GM19099 (cell line): ENCODE measurements around the gene CYP1A2.

Source experiments
- POLR2A ChIP-seq: IDR thresholded peaks from 3 replicates; pipeline ENCODE4 v1.6.1; 2011; ENCODE audit warnings: low read depth; ENCODE audit not compliant: insufficient read length; ENCODE audit errors: extremely low read depth

Gene CYP1A2

DNA sequence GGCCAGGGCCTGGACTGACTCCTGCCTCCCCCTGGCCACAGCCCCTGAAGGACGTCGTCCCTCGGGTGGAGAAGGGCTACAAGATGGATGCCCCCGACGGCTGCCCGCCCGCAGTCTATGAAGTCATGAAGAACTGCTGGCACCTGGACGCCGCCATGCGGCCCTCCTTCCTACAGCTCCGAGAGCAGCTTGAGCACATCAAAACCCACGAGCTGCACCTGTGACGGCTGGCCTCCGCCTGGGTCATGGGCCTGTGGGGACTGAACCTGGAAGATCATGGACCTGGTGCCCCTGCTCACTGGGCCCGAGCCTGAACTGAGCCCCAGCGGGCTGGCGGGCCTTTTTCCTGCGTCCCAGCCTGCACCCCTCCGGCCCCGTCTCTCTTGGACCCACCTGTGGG, 53.6 kb downstream of the CYP1A2 start:
- TF ChIP-seq POLR2A: no peak

DNA sequence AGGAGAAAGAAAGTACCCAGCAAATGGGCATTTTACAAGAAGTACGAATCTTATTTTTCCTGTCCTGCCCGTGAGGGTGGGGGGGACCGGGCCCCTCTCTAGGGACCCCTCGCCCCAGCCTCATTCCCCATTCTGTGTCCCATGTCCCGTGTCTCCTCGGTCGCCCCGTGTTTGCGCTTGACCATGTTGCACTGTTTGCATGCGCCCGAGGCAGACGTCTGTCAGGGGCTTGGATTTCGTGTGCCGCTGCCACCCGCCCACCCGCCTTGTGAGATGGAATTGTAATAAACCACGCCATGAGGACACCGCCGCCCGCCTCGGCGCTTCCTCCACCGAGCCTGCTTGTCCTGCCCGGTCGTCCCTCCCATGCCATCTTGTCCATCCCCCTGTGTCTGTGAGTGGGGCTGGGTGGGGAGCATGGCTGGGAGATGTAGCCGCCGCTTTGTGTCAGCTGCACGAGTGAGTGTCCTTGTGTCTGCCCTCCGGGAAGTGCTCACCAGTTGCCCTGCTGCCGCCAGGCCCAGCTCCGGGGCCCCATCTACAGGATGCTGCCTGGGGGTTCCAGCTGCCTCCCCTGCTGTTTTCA, 54.3 kb downstream of the CYP1A2 start:
- TF ChIP-seq POLR2A: peak; percentile 6

DNA sequence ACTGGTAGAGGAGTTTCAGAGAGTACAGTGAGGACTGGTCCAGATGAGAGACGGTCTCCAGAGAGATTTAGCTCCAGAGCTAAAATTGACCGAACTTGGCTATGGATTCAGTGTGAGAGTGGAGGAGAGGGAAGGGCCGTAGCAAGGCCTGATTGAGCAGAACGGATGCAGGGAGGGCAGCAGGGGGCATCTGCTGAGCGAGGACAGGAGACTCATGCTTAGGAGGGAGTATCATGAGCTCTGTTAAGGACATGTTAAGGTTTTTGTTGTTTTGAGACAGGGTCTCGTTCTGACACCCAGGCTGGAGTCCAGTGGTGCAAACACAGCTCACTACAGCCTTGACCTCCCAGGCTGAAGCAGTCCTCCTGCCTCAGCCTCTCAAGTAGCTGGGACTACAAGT, 56.3 kb downstream of the CYP1A2 start:
- TF ChIP-seq POLR2A: no peak
